ENCODE results near the gene NUP42.

- TF ChIP-seq, protein P1, sequence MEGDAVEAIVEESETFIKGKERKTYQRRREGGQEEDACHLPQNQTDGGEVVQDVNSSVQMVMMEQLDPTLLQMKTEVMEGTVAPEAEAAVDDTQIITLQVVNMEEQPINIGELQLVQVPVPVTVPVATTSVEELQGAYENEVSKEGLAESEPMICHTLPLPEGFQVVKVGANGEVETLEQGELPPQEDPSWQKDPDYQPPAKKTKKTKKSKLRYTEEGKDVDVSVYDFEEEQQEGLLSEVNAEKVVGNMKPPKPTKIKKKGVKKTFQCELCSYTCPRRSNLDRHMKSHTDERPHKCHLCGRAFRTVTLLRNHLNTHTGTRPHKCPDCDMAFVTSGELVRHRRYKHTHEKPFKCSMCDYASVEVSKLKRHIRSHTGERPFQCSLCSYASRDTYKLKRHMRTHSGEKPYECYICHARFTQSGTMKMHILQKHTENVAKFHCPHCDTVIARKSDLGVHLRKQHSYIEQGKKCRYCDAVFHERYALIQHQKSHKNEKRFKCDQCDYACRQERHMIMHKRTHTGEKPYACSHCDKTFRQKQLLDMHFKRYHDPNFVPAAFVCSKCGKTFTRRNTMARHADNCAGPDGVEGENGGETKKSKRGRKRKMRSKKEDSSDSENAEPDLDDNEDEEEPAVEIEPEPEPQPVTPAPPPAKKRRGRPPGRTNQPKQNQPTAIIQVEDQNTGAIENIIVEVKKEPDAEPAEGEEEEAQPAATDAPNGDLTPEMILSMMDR (IDR thresholded peaks at IDR 0.05 in 2 of 3, conservative IDR thresholded peaks at IDR 0.05 in 1 of 3; ENCODE audit: control insufficient read depth in 2 of 3, extremely low read depth in 1 of 3, insufficient read depth in 1 of 3, low read depth in 3 of 3, low read length in 3 of 3), result no peak
- TF ChIP-seq PAX5 (IDR thresholded peaks at IDR 0.05; ENCODE audit: borderline replicate concordance, low read depth, low read length) (no peak), CBX5 (IDR thresholded peaks at IDR 0.05; ENCODE audit: low read depth) (no peak), TARDBP (IDR thresholded peaks at IDR 0.05; ENCODE audit: borderline replicate concordance) (no peak), POLR2A (IDR thresholded peaks at IDR 0.05; ENCODE audit: low read depth, low read length) (no peak), BRCA1 (IDR thresholded peaks at IDR 0.05; ENCODE audit: low read depth, low read length) (no peak), ATF2 (IDR thresholded peaks at IDR 0.05; ENCODE audit: low read length) (no peak), JUND (IDR thresholded peaks at IDR 0.05; ENCODE audit: low read depth, low read length) (no peak), YY1 (IDR thresholded peaks at IDR 0.05; ENCODE audit: low read depth, low read length) (no peak)
Measured at GRCh38 chr7:23165316-23165715, 16.5 kb upstream of the NUP42 start.
